Measurements from ENCODE around the gene PPP4C. TPM values are rescaled to one million over a fixed set of nuclear protein-coding genes. Genes with fewer than 3 reads are reported as not detected.
"Not testable (repeated sequence)": the region's sequence is repeated elsewhere in the genome, so short reads cannot be mapped to it uniquely, and the experiment has no call there.

The PPP4C gene
- polyA plus RNA-seq (ENCODE audit: insufficient read length in 10 of 10) = 10 to 100 TPM; 44.3 to 78.8 (median 57.1) TPM
- long read RNA-seq, donor 1, transcript PPP4C-201 (9 exons, 1,407 nt) = major isoform, 17 of 28 reads
- long read RNA-seq, donor 1, partial matches to known transcripts = 6 of 28 reads
- long read RNA-seq, donor 1, other reads (novel, unspliced or antisense) = 0 of 28 reads
- long read RNA-seq, donor 2, transcript PPP4C-201 (9 exons, 1,407 nt) = major isoform, 7 of 25 reads
- long read RNA-seq, donor 2, partial matches to known transcripts = 9 of 25 reads
- long read RNA-seq, donor 2, other reads (novel, unspliced or antisense) = 7 of 25 reads
- long read RNA-seq, donor 3 = 0 reads
- long read RNA-seq, donor 4, transcript PPP4C-201 (9 exons, 1,407 nt) = major isoform, 13 of 34 reads
- long read RNA-seq, donor 4, partial matches to known transcripts = 6 of 34 reads
- long read RNA-seq, donor 4, other reads (novel, unspliced or antisense) = 12 of 34 reads
- long read RNA-seq, donor 5, transcript PPP4C-201 (9 exons, 1,407 nt) = major isoform, 25 of 43 reads
- long read RNA-seq, donor 5, transcript PPP4C-214 (8 exons, 1,301 nt) = minor isoform, 5 of 43 reads
- long read RNA-seq, donor 5, partial matches to known transcripts = 0 of 43 reads
- long read RNA-seq, donor 5, other reads (novel, unspliced or antisense) = 5 of 43 reads
- long read RNA-seq, donor 6, transcript PPP4C-201 (9 exons, 1,407 nt) = major isoform, 22 of 46 reads
- long read RNA-seq, donor 6, transcript PPP4C-214 (8 exons, 1,301 nt) = minor isoform, 7 of 46 reads
- long read RNA-seq, donor 6, partial matches to known transcripts = 7 of 46 reads
- long read RNA-seq, donor 6, other reads (novel, unspliced or antisense) = 8 of 46 reads
- long read RNA-seq, donor 7, transcript PPP4C-201 (9 exons, 1,407 nt) = major isoform, 12 of 28 reads
- long read RNA-seq, donor 7, partial matches to known transcripts = 5 of 28 reads
- long read RNA-seq, donor 7, other reads (novel, unspliced or antisense) = 7 of 28 reads
- long read RNA-seq, donor 8, transcript PPP4C-201 (9 exons, 1,407 nt) = major isoform, 7 of 23 reads
- long read RNA-seq, donor 8, partial matches to known transcripts = 8 of 23 reads
- long read RNA-seq, donor 8, other reads (novel, unspliced or antisense) = 7 of 23 reads
- long read RNA-seq, donor 9, partial matches to known transcripts = 0 of 4 reads
- long read RNA-seq, donor 9, other reads (novel, unspliced or antisense) = 0 of 4 reads

- peak; percentile 88 to 96 (median 93) for DNase-seq
These were observed at the start of gene PPP4C for GRCh38 chr16:30075503-30076275. Gene PPP4C, plus strand, starts transcription at chr16:30075994. Its CDS starts 384 bp downstream, at chr16:30076378.

GRCh38 chr16:30026449-30026848 is 49.3 kb upstream of the PPP4C start:
- no peak for DNase-seq

GRCh38 chr16:30027588-30028437 is 48.0 kb upstream of the PPP4C start:
- no peak for DNase-seq

- peak in 2 of 3 donors; percentile 46 to 61 for DNase-seq
These were observed 47.2 kb upstream of the PPP4C start for GRCh38 chr16:30028438-30029076.

- no peak for DNase-seq
These were observed 45.6 kb upstream of the PPP4C start for GRCh38 chr16:30030011-30030685.

- no peak for DNase-seq
These were observed 44.9 kb upstream of the PPP4C start, which contains the start of gene TLCD3B for GRCh38 chr16:30030841-30031413. Gene TLCD3B, minus strand, starts transcription at chr16:30031271. Its CDS starts 744 bp downstream, at chr16:30030527.

GRCh38 chr16:30031477-30031918 is 44.3 kb upstream of the PPP4C start:
- DNase-seq = no peak

GRCh38 chr16:30032083-30032819 is 43.5 kb upstream of the PPP4C start:
- peak in 2 of 3 donors; percentile 50 for DNase-seq

GRCh38 chr16:30033270-30033669 is 42.5 kb upstream of the PPP4C start:
- DNase-seq = no peak

GRCh38 chr16:30040221-30040620 is 35.6 kb upstream of the PPP4C start:
- no peak for DNase-seq

GRCh38 chr16:30040690-30041089 is 35.1 kb upstream of the PPP4C start:
- DNase-seq = not testable (repeated sequence)

- DNase-seq = peak in 1 of 3 donors; percentile 45
These were observed 34.0 kb upstream of the PPP4C start for GRCh38 chr16:30041841-30042240.

GRCh38 chr16:30046178-30046577 is 29.6 kb upstream of the PPP4C start:
- DNase-seq = no peak

GRCh38 chr16:30046588-30046987 is 29.2 kb upstream of the PPP4C start:
- DNase-seq = no peak

GRCh38 chr16:30049871-30050270 is 25.9 kb upstream of the PPP4C start:
- DNase-seq = no peak

GRCh38 chr16:30051518-30051917 is 24.3 kb upstream of the PPP4C start:
- DNase-seq = no peak

- peak; percentile 90 to 97 (median 93) for DNase-seq
These were observed 23.0 kb upstream of the PPP4C start for GRCh38 chr16:30052671-30053372.
